HL-60/S4 treated with retinoic acid at 250 ng/mL for 4 days and 3 days (cell line): ENCODE data around the gene VIP.
"Not testable (repeated sequence)": the region's sequence is repeated elsewhere in the genome, so short reads cannot be mapped to it uniquely, and the experiment has no call there.

Experiments used
- in situ Hi-C: fragments of 300-500 bp; cut with MboI; formaldehyde crosslinking; loops from 2 replicates; pipeline ENCODE4 v1.7.0; 2022; ENCODE audit warnings: low sequenced_read_pairs

The VIP gene

DNA sequence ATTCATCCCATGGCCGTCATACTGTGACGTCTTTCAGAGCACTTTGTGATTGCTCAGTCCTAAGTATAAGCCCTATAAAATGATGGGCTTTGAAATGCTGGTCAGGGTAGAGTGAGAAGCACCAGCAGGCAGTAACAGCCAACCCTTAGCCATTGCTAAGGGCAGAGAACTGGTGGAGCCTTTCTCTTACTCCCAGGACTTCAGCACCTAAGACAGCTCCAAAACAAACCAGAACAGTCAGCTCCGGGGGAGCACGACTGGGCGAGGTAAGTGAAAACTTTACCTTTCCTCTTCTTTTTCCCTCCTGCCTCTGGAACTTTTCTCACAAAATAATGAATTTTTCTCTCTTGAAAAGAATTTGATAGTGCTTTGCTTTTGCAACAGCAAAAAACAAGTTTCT is at the start of gene VIP:
Gene VIP (plus strand): TSS at position 104 of the 400 bp plus-strand sequence. CDS start 1,381 bp downstream, outside the sequence.
- in situ Hi-C loops = no loop called here

DNA sequence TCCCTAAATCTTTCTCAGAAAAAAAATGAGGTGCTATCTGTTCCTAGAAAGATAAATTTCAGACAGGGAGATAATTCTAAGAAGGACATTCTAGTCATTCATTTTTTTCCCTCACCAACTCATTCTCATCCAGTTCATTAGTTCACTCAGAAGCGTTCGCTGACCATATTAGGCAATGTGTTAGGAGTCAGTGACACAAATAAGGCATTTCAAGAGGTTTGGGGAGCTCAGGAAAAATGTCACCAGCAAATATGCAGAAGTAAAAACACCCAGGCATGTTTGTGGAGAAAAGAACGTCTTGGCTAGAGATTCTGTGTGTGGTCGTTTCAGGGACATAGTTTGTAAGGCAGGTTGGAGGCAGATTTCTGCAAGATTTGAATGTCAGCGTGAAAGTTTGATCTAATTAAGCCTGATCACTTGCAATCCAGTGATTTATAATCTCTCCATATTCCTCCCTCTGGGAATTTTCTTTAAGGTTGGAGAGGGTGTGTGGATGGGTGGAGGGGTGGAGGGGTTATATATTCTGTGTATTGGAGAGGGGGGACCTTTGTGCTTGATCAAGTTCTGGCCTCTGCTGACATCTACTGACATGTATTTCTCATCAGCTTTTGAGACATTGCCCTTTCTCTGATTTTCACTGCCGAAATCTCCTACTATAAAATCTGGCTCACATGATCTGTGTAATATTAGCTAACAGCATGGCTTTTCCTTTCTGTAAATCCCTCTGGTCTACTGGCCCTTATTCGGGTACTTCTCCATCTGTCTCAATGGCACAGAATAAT is 49.3 kb upstream of the VIP start:
- in situ Hi-C loops = no loop called here

DNA sequence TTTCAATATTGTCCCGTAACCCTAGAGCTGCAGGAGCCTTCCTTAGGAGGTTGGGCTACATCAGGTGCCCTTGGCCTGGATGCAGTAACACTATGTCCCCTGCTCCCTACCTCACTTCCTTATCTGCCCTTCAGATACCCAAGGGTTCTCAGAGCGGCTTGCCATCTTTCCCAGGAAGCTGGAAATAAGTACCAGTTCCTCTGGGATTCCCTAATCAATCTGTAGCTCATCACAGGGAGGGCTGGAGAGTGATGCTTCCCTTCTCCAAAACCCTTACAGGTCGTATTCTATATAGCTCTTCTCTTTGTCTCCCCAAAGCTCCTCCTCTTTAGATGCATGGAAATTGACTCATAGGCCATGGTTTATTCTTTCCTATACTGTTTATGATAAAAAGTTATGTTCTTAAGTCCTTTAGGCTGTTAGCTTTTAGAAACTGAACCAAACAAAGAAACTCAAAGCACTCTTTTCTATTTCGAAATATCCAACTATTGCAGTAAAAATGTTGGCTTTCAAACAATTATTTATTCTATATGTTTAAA is 48.7 kb upstream of the VIP start:
- in situ Hi-C loops = no loop called here

DNA sequence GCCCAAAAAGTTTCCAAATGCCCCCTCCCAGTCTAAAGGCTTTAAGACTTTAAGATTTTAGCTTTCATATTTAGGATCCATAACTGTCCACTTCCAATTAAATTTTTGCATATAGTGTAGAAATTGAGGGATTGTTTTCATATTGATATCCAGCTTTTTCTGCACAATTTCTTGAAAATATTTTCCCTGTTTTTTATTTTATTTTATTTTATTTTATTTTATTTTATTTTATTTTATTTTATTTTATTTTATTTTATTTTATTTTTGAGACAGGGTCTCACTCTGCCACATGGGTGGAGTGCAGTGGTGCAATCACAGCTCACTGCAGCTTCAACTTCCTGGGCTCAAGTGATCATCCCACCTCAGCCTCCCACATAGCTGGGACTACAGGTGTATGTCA is 46.8 kb upstream of the VIP start:
- in situ Hi-C loops = not testable (repeated sequence)

DNA sequence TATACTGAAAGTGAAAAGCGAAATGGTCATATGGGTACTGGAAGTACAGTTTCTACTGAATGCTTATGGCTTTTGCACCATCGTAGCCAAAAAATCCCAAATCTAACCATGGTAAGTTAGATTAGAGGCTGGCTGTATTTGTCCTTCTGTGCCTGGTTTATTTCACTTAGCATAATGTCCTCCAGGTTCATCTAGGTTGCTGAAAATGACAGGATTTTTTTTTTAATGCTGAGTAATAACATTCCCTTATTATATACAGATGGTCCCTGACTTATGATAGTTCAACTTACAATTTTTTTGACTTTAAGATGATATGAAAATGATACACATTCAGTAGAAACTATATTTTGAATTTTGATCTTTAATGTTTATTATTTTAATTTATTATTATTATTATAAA is 45.3 kb upstream of the VIP start:
- in situ Hi-C loops = no loop called here

DNA sequence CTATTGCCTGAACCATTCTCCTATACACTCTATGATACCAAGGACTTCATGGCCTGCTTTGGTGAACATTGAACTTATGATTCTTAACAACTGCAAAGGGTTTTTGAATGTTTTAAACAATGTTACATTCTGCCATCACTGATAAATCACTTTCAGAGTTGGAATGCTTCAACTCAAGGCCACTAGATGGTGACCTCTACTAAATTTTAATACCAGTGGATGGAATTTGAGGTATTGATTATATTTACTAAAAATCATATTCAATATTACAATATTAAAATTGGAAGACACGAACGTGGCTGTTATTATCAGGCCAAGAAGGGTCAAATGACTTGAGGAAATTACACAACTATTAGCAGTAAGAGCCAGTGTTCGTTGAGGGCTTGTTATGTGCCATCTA is 34.3 kb upstream of the VIP start:
- in situ Hi-C loops = no loop called here

DNA sequence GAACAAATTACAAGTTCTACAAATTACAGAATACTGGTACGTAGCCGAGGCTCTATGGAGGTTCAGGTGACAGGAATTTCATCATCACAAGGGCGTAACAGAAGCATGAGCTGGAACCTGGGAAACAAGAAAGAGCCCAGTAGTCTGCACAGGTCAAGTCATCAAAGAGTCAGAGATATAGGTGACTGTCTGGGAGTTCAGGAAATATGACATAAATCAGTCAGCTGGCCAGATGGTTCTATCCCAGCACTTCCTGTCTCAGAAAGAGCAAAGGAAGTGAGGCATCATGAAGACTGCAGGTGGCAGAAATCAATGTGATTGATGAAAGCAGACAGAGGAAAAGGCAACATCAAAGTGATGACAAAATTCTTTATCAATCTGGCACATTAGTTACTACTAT is 29.6 kb upstream of the VIP start:
- in situ Hi-C loops = no loop called here

DNA sequence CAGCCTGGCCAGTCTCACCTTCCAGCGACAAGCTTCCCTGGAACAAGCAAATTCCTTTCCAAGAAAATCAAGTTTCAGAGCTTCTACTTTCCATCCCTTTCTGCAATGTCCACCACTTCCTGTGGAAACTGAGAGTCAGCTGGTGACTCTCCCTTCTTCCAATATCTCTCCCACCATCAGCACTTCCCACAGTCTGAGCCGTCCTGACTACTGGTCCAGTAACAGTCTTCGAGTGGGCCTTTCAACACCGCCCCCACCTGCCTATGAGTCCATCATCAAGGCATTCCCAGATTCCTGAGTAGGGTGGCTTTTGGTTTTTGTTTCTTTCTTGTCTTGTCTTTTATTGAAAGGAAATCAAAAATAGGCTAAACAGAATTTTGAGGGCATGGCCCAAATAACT is 28.6 kb upstream of the VIP start:
- in situ Hi-C loops = no loop called here

DNA sequence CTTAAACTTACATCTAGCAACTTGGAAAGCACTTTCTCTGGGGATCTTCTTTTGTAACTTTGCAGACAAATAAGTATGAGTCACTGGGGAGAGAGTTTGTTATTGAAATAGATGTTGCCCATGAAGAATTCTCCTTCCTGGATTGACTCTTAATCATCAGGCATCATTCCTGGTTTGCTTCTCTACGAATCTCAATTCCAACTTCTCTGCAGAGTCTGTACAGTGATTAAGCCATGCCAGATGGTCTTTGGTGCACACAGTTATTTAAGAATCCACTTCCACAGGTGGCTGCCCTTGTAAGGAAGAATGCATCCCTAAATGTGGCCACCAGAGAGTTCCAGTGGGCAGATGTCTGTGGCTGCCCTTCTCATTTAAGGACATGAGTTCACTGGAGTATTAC is 27.2 kb upstream of the VIP start:
- in situ Hi-C loops = no loop called here

DNA sequence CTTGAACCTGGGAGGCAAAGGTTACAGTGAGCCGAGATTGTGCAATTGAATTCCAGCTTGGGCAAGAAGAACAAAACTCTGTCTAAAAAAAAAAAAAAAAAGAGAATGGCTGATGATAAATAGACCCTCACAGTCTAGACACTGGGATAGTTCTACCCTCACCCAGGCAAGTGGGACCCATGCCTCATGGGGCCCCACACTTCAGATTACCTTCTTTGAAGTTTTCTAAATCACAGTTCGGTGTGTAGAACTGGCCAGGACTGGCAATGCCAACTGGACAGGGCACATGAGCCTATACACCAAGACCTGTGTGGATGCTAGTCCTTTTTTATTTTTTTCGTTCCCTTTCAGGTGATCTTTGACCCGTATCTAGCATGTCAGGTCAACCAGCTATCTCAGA is 24.3 kb upstream of the VIP start:
- in situ Hi-C loops = no loop called here

DNA sequence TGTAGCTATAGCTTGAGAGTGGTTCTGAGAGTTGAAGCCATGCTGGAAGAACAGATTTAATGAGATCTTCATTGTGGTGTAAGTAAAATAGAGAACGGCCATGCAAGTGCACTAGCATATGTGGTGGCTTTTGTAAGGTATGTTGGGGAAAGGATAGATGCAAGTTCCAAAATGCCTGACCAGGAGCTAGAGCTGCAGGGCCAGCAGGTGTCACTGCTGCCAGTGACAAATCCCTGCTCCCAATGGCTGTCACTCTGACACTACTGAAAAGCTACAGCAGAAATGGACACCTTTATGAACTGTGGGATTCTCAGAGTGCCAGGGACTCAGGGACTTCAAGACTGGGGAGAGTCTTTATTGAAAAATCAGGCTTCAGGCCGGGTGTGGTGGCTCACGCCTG is 23.1 kb upstream of the VIP start:
- in situ Hi-C loops = no loop called here

DNA sequence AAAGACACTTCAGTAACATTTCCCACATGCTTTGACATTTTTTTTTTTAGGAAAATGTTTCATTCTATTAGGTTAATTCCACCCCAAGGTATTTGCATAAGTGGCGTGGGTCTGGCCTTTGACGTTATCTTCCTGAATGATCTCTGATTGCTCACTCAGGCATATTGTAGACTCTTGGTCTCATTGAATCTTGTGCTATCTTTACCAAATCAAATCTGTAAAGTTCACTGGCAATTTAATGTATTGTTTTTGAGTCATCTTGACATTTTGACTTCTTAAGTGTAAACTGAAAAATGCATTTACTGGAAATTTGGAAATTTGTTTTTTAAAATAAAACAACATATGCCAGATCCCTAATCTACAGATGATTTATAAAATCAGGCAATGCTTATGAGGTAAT is 16.0 kb upstream of the VIP start:
- in situ Hi-C loops = no loop called here

DNA sequence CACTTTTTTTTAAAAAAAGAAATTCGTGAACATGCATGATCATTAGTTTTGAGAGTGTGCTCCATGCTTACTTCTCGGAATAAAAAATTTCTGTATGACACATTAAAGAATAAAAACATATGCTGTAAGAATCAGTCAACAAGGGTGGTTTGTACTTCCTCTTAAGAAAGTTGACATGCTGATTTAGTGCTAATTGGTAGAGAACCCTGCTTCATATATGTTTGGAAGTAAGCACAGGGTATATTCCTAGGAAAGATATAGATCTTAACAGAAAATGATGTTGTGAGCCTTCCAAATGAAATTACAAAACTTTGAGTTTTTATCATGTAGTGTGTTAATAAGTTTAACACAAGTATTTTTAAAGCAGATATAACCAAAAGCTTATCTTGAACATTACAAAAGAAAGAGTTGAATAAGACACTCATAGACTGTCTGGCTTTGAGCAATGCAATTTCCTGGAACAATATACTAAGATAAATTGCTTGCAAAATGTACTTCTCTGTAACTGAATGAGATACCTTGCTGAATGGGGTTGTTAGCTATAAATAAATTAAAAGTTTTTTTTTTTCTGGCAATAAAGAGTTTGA is 13.8 kb upstream of the VIP start:
- in situ Hi-C loops = no loop called here

DNA sequence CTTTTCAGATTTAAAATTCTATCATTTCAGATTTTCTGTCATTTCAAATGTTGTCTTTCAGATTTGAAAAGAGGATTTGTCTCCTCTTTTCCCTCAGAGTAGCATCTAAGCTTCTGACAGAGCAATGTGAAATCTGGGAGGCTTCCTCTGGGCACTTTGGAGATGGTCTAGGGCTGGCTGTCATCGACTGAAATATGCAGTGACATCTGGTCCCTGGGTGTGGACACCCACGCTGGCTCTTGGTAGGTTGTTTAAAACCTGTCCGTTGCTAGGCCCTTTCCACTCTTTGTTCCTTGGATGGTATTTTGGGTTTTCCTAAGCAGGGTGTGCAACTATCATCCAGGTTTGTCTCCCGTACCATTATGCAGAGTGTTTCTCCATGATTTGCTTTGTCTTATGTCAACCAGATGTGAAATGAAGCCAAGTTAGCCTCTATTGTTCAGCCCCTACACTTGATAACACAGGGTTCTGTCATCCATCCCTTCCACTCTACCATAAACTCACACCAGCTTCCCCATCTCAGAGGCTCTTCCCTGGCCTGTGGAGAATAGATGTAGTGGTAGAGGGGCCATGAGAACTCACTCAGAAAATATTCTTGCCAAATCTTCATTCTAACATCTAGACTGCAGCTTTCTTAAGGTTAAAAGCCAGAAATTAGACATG is 5.0 kb upstream of the VIP start:
- in situ Hi-C loops = no loop called here

DNA sequence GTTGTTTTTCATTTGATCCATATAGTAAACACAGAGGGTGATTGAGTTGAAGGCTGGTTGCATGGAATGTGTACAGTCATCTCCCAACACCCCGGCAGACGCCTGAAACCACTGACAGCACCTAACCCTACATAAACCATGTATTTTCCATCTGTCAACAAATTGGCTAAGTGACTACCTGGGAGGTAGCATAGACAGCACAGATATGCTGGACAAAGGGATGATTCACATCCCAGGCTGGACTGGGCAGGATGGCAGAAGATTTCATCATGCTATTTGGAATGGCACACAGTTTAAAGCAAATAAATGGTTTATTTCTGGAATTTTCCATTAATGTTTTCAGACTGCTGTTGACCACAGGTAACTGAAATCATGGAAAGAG is 4.4 kb upstream of the VIP start:
- in situ Hi-C loops = no loop called here

DNA sequence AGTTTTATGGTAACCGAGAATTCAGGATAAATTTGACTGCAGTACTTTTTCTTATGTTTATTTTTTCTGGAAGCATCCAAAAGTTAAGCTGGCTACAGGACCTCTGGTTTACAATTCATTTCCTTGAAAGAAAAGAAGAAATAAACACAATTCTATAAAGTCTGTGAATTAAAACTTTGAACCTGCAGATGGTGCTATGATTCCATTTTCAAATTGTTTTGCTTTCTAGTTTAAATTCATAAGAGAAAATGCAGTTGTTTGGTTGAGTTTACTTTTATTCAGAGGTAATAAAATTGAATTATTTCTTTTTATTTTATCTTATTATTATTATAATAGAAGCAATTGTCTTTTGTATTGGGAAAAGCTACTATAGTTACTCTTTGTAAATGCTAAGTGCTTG is 1.8 kb upstream of the VIP start:
- in situ Hi-C loops = no loop called here

DNA sequence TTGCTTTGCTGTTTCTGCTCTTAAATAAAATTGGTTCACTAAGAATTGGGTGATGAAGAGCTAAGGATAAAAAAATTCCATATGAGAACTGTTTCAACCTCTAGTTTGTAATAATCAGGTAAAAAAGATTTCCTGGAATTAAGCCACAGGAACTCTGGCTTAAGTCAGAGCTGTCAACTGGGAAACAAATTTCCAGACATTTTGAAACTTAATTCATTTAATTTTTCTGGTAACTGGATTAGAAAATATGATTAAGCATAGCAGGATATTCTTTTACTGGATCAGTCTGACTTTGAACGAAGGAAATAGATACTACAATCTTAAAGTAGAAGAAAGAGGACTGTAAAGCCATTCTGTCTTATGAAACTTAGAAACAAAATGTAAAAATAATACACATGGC is 1.3 kb upstream of the VIP start:
- in situ Hi-C loops = no loop called here

DNA sequence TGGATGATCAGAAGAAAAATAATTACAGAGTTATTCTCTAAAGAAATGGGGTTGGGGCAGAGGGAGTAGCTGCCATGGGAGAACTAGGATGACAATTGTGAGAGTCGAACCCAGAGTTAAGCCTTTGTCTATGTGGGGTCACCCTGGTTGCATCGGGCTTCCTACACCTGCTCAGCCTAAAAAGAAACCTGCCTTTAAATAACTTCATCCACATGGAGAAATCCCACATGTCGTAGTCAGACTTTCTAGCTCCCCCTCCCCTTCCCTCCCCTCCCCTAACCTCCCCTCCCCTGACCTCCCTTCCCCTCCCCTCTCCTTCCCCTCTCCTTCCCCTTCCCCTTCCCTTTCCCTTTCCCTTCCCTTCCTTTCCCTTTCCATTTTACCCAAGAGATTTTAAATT is 14.7 kb downstream of the VIP start:
- in situ Hi-C loops = no loop called here

DNA sequence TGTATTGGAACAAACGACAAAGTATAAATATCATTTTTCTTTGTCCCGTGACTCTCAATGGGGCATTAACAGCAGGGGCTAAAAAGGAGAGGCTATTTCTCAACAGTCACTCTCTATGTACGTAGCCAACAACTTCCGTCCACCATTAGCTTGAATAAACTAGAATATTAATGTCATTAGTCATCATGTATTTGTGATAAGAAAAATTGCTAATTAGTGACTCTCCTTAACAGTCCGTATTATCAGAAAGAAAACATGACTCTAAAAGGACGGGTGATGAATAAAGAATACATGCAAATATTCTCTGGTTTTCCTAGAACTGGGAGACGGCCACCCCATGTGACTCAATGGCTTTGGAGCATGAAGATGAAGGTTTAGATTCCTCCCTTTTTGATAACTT is 18.6 kb downstream of the VIP start:
- in situ Hi-C loops = no loop called here

DNA sequence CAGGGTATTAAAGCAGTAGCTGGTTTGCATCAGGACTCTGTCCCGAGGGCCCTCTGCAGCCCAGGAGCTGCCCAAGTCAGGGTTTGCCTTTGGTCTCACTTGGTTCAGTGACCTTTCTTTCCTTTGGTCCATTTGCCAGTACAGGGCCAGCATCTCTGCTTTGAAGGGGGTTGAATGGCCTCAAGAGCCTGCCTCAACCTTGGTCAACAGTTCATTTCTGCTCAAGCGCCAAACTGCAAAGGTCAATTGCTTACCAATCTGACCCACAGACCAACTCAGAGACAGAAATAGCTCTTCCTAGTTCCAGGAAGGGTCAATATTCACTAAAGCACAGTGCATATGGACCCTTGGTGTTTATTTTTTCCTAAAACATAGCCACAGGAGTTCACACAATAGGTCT is 19.4 kb downstream of the VIP start:
- in situ Hi-C loops = no loop called here

DNA sequence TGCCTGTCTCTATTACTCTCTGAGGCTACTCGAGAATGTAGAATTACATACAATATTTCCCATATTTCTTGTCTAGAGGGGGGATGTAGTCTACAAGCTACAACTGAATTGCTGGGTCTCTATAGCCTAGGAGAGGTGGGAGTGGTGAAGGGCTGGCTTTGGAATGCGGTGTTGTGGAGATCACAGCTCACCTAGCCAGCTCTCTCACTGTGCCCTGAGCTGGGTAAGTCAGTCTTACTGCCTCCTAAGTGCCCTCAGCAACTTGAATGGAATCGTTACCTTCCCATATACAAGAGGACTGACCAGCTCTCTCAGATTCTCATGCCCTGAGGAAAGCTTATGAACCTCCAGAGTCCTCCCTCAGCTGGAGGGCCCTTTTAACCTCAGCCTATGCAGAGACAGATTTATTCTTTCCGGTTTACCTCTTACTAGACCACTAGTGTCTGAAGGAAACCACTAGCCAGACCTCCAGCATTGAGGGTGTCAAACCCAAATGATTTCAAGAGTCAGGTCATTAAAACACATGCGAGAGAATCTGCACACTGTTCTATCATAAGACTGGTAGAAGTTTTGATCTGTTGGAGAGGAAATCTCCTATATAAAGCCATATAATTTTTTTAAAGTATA is 20.6 kb downstream of the VIP start:
- in situ Hi-C loops = no loop called here

DNA sequence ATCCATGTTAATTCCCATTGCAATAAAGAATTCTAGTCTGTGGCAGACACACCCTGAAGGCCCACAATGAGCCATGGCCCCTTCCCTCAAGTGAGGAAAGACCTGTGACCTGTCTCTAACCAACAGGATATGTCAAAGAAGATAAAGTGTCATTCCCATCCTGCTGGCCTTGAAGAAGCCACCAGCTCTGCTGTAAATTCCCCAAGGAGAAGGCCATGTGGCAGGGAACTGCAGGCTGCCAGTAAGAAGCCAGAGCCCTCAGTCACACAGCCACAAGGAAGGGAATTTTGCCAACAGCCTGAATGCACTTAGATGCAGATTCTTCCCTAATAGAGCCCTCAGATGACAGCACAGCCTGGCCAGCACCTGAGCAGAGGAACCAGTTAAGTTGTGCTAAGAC is 24.8 kb downstream of the VIP start:
- in situ Hi-C loops = no loop called here
